Activated T-cell treated with anti-CD3 and anti-CD28 coated beads for 4 hours (primary cell): Measurements from ENCODE around the gene PLEKHH1.

ENCODE experiments used
- DNase-seq: peaks from one replicate; pipeline ENCODE4 v3.0.0-alpha.2; 2020

The PLEKHH1 gene

GRCh38 chr14:67532998-67533753 is at the start of gene PLEKHH1:
TSS of gene PLEKHH1 (plus strand) at chr14:67533290. CDS start at chr14:67541868, 8,578 bp downstream.
- DNase-seq, result peak; percentile 31

GRCh38 chr14:67483579-67484285 is 49.4 kb upstream of the PLEKHH1 start:
- no peak for DNase-seq

GRCh38 chr14:67485501-67486095 is 47.5 kb upstream of the PLEKHH1 start:
- DNase-seq, result no peak

- no peak for DNase-seq
These were observed 46.2 kb upstream of the PLEKHH1 start for GRCh38 chr14:67486890-67487289.

- DNase-seq, result no peak
These were observed 45.8 kb upstream of the PLEKHH1 start for GRCh38 chr14:67487332-67487731.

GRCh38 chr14:67487937-67488893 is 44.9 kb upstream of the PLEKHH1 start, which contains the start of gene TMEM229B:
TSS of gene TMEM229B (minus strand) at chr14:67488721. CDS start at chr14:67473923, 14,798 bp downstream.
- DNase-seq, result peak; percentile 52

GRCh38 chr14:67490196-67490595 is 42.9 kb upstream of the PLEKHH1 start:
- DNase-seq, result no peak

GRCh38 chr14:67491285-67491684 is 41.8 kb upstream of the PLEKHH1 start:
- DNase-seq, result no peak

- DNase-seq, result no peak
These were observed 41.2 kb upstream of the PLEKHH1 start for GRCh38 chr14:67491741-67492507.

- no peak for DNase-seq
These were observed 40.6 kb upstream of the PLEKHH1 start for GRCh38 chr14:67492538-67492937.

GRCh38 chr14:67493092-67493717 is 39.9 kb upstream of the PLEKHH1 start:
- no peak for DNase-seq

- no peak for DNase-seq
These were observed 37.3 kb upstream of the PLEKHH1 start for GRCh38 chr14:67495827-67496226.

GRCh38 chr14:67497216-67497615 is 35.9 kb upstream of the PLEKHH1 start:
- DNase-seq, result no peak

GRCh38 chr14:67497716-67498115 is 35.4 kb upstream of the PLEKHH1 start:
- no peak for DNase-seq

- DNase-seq, result no peak
These were observed 32.1 kb upstream of the PLEKHH1 start for GRCh38 chr14:67500981-67501380.

GRCh38 chr14:67501670-67502069 is 31.4 kb upstream of the PLEKHH1 start:
- DNase-seq, result no peak

GRCh38 chr14:67502867-67503266 is 30.2 kb upstream of the PLEKHH1 start:
- DNase-seq, result no peak

GRCh38 chr14:67503331-67503730 is 29.8 kb upstream of the PLEKHH1 start:
- no peak for DNase-seq

- DNase-seq, result no peak
These were observed 27.8 kb upstream of the PLEKHH1 start for GRCh38 chr14:67505254-67505653.

- DNase-seq, result no peak
These were observed 24.1 kb upstream of the PLEKHH1 start for GRCh38 chr14:67508956-67509355.

GRCh38 chr14:67510121-67510520 is 23.0 kb upstream of the PLEKHH1 start:
- no peak for DNase-seq
